NCI-H2196 treated with DMSO at 0.1 percent for 48 hours (cell line): Measurements from ENCODE around the gene PPOX.

Source experiments
- DNase-seq: peaks from one replicate; lab custom pipeline; 2025; ENCODE audit not compliant: unreplicated experiment; lab: John Stamatoyannopoulos, UW

PPOX gene

GRCh38 chr1:161219078-161219892, 53.1 kb downstream of the PPOX start:
- no peak for DNase-seq

DNA sequence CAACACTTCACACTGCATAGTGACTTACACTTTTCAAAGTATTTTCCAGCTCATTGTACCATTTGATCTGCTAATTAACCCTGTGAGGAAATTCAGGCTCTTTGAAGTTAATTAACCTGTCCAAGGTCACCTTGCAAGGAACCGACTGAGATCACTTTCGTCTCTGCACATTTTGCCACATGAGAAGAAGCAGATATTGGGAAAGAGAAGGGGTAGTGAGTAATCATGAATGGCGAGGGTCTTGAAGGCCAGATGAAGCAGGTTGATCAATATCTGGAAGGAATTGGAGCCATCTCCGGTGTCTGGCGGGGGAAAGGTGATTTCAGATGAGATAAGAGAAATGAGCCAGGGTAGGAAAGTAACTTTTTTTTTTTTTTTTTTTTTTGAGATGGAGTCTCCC, 53.8 kb downstream of the PPOX start:
- no peak for DNase-seq
